HepG2 (cell line): Measurements from ENCODE around the gene PRM2. TPM values are rescaled to one million over a fixed set of nuclear protein-coding genes. Genes with fewer than 3 reads are reported as not detected.
A peak's percentile ranks its signal among the peaks of the same experiment; 100 is the strongest.

Source experiments
- AKNA ChIP-seq: sonication (generic); formaldehyde crosslinking; IDR thresholded peaks from 2 replicates; pipeline ENCODE4 v1.4.0; 2020; ENCODE audit warnings: missing genetic modification reagents, borderline replicate concordance
- ARNT2 ChIP-seq: sonication (generic); formaldehyde crosslinking; IDR thresholded peaks from 2 replicates; pipeline ENCODE4 v1.8.0; 2022; ENCODE audit warnings: mild to moderate bottlenecking, low read depth, missing genetic modification reagents, moderate library complexity
- E2F5 ChIP-seq: sonication (generic); formaldehyde crosslinking; conservative IDR thresholded peaks from 2 replicates; pipeline ENCODE4 v1.4.0; 2020; ENCODE audit warnings: missing genetic modification reagents
- HMG20A ChIP-seq: IDR thresholded peaks from 2 replicates; pipeline ENCODE4 v1.6.1; 2016; ENCODE audit warnings: borderline replicate concordance
- LCORL ChIP-seq, 2 experiments: fragments of 450-650 bp in 1 of 2; sonication (generic) in 1 of 2; formaldehyde crosslinking in 1 of 2; IDR thresholded peaks; 2 replicates each; pipeline versions ENCODE4 v1.5.0 to v1.6.1; 2017 to 2020; ENCODE audit warnings: antibody characterized with exemption in 1 of 2, missing genetic modification reagents in 1 of 2
- NFE2L1 ChIP-seq: sonication (generic); formaldehyde crosslinking; IDR thresholded peaks from 2 replicates; pipeline ENCODE4 v1.4.0; 2020; ENCODE audit warnings: missing genetic modification reagents, mild to moderate bottlenecking, borderline replicate concordance
- PATZ1 ChIP-seq: sonication (generic); formaldehyde crosslinking; IDR thresholded peaks from 2 replicates; pipeline ENCODE4 v1.4.0; 2020; ENCODE audit warnings: missing genetic modification reagents
- SMAD1 ChIP-seq: sonication (generic); formaldehyde crosslinking; IDR thresholded peaks from 2 replicates; pipeline ENCODE4 v1.4.0; 2020; ENCODE audit warnings: missing genetic modification reagents, low read depth, mild to moderate bottlenecking, borderline replicate concordance
- ZBED4 ChIP-seq: sonication (generic); formaldehyde crosslinking; IDR thresholded peaks from 2 replicates; pipeline ENCODE4 v1.4.0; 2020; ENCODE audit warnings: missing genetic modification reagents, borderline replicate concordance
- ZNF230 ChIP-seq: sonication (generic); formaldehyde crosslinking; IDR thresholded peaks from 2 replicates; pipeline ENCODE4 v1.4.0; 2020; ENCODE audit warnings: mild to moderate bottlenecking, missing genetic modification reagents
- ZNF354B ChIP-seq: sonication (generic); formaldehyde crosslinking; IDR thresholded peaks from 2 replicates; pipeline ENCODE4 v1.8.0; 2022; ENCODE audit warnings: mild to moderate bottlenecking, missing genetic modification reagents
- ZNF547 ChIP-seq: sonication (generic); formaldehyde crosslinking; IDR thresholded peaks from 2 replicates; pipeline ENCODE4 v1.5.1; 2020; ENCODE audit warnings: mild to moderate bottlenecking, missing genetic modification reagents
- ZNF749 ChIP-seq: sonication (generic); formaldehyde crosslinking; IDR thresholded peaks from 2 replicates; pipeline ENCODE4 v1.8.0; 2022; ENCODE audit warnings: mild to moderate bottlenecking, missing genetic modification reagents, moderate library complexity, borderline replicate concordance
- ZNF792 ChIP-seq: IDR thresholded peaks from 2 replicates; pipeline ENCODE4 v1.6.1; 2016
- polyA plus RNA-seq, 8 experiments: library from polyadenylated mRNA; depleted of rRNA in 3 of 8; stranded (reverse) in 7 of 8; unstranded in 1 of 8; fragments of >200 nt; fragmentation: Illumina TruSeq in 4 of 8; extraction: Trizol in 4 of 8; gene quantifications; 2 replicates each; pipeline versions ENCODE4 v1.2.1 to v1.2.3, GENCODE V29; 2011 to 2016; ENCODE audit warnings: low read depth in 4 of 8, missing spikeins in 1 of 8, mixed read lengths in 1 of 8; ENCODE audit not compliant: insufficient read depth in 1 of 8
- total RNA-seq, 5 experiments: library from RNA; depleted of rRNA; stranded (reverse); fragments of >200 nt; fragmentation: Illumina TruSeq; extraction: Trizol; gene quantifications; 2 replicates each; pipeline ENCODE4 v1.2.3, GENCODE V29; 2016; ENCODE audit warnings: low read depth in 1 of 5

The PRM2 gene
- total and polyA plus RNA-seq, 2 of the 13 experiments (the other 11 are each of a cell fraction or from before 2014, with no cell fraction given): 0.54 TPM; not detected in 1

- TF ChIP-seq ZNF749 (CRISPR knock-in tag) (no peak), PATZ1 (peak; percentile 77), ZNF792 (CRISPR knock-in tag) (peak; percentile 34), ARNT2 (CRISPR knock-in tag) (peak; percentile 72; the same call in 1 of the 2 replicates), ZNF547 (peak; percentile 12; the same call in 1 of the 2 replicates), NFE2L1 (CRISPR knock-in tag) (no peak), E2F5 (CRISPR knock-in tag) (no peak), ZNF354B (CRISPR knock-in tag) (peak; percentile 64; the same call in 1 of the 2 replicates), LCORL (IDR thresholded peaks at IDR 0.05) (no peak), LCORL (CRISPR knock-in tag; IDR thresholded peaks at IDR 0.05) (peak; percentile 92; the same call in 1 of the 2 replicates), SMAD1 (CRISPR knock-in tag) (no peak), HMG20A (CRISPR knock-in tag) (peak; percentile 66; the same call in 1 of the 2 replicates), ZBED4 (no peak; the same call in 1 of the 2 replicates), AKNA (CRISPR knock-in tag) (no peak), ZNF230 (CRISPR knock-in tag) (peak; percentile 16; the same call in 1 of the 2 replicates)
These were observed 32.4 kb upstream of the PRM2 start (continued) for GRCh38 chr16:11308493-11309283.
